Activated naive CD4-positive, alpha-beta T cell treated with anti-CD3 and anti-CD28 coated beads for 36 hours (primary cell): ENCODE data around the gene ADAM19. TPM values are rescaled to one million over a fixed set of nuclear protein-coding genes. Genes with fewer than 3 reads are reported as not detected.
A peak's percentile ranks its signal among the peaks of the same experiment; 100 is the strongest.
"Not testable (repeated sequence)": the region's sequence is repeated elsewhere in the genome, so short reads cannot be mapped to it uniquely, and the experiment has no call there.

ENCODE experiments used
- CTCF ChIA-PET: fragments of 350-600 bp; sonication (Branson Sonifier 250); formaldehyde crosslinking; loops from one replicate; lab custom pipeline; 2021; ENCODE audit warnings: antibody characterized with exemption; lab: Charles Lee
- DNase-seq: peaks from one replicate; pipeline ENCODE4 v3.0.0-alpha.2; 2020
- H3K27ac Mint-ChIP-seq: one replicate; pipeline ENCODE4 v1.8.0; 2021; ENCODE audit warnings: mild to moderate bottlenecking, mixed read lengths
- H3K27me3 Mint-ChIP-seq: one replicate; pipeline ENCODE4 v1.8.0; 2021; ENCODE audit warnings: low read depth, mixed read lengths
- H3K36me3 Mint-ChIP-seq: one replicate; pipeline ENCODE4 v1.8.0; 2021; ENCODE audit warnings: low read depth, mixed read lengths
- H3K4me1 Mint-ChIP-seq: one replicate; pipeline ENCODE4 v1.8.0; 2021; ENCODE audit warnings: low read depth, mixed read lengths
- H3K4me3 Mint-ChIP-seq: one replicate; pipeline ENCODE4 v1.8.0; 2021; ENCODE audit warnings: mild to moderate bottlenecking, moderate library complexity, mixed read lengths
- H3K9me3 Mint-ChIP-seq: one replicate; pipeline ENCODE4 v1.8.0; 2021; ENCODE audit warnings: mixed read lengths
- intact Hi-C: fragments of 100-400 bp; cut with micrococcal nuclease; formaldehyde crosslinking; loops from one replicate; pipeline ENCODE4 v1.15.1; 2023
- total RNA-seq, 2 experiments: library from RNA; stranded (reverse); gene quantifications; one replicate each; pipeline ENCODE4 v1.2.3, GENCODE V29; 2021

ADAM19 gene
- total RNA-seq, 2 experiments from 2014 or later = 37.3 to 39.3 TPM

GRCh38 chr5:157446412-157446935 lies 129.1 kb downstream of the ADAM19 start:
- H3K9me3 Mint-ChIP-seq = no peaks in the 10 kb centered on the region
- no peak overlapping the region for H3K4me3 Mint-ChIP-seq
- intact Hi-C loops = no loop called here
- no peak for DNase-seq
- CTCF ChIA-PET = interaction anchor here (1.8 kb wide), 1 partner anchor 15 kb away, joined by 6 read pairs; no protein-coding TSS in a partner anchor
- no peak overlapping the region for H3K27ac Mint-ChIP-seq
- H3K36me3 Mint-ChIP-seq = no peaks in the 10 kb centered on the region
- no peaks in the 10 kb centered on the region for H3K4me1 Mint-ChIP-seq
- peaks cover 3% of the 10 kb centered on the region for H3K27me3 Mint-ChIP-seq

GRCh38 chr5:157445745-157446411 lies 129.7 kb downstream of the ADAM19 start:
- CTCF ChIA-PET = no interaction called here
- Mint-ChIP-seq H3K36me3 (no peaks in the 10 kb centered on the region), H3K27me3 (peaks cover 3% of the 10 kb centered on the region), H3K9me3 (no peaks in the 10 kb centered on the region), H3K27ac (no peak overlapping the region), H3K4me3 (no peak overlapping the region), H3K4me1 (no peaks in the 10 kb centered on the region)
- intact Hi-C loops = no loop called here
- no peak for DNase-seq

- Mint-ChIP-seq H3K27me3 (peaks cover 3% of the 10 kb centered on the region), H3K27ac (no peak overlapping the region), H3K4me1 (no peaks in the 10 kb centered on the region), H3K4me3 (no peak overlapping the region), H3K36me3 (no peaks in the 10 kb centered on the region), H3K9me3 (no peaks in the 10 kb centered on the region)
- CTCF ChIA-PET = interaction anchor here (0.6 to 1.5 kb wide), 5 partner anchors 13 to 111 kb away, joined by 3 to 4 read pairs (median 3); no protein-coding TSS in a partner anchor
- no peak for DNase-seq
- intact Hi-C loops = no loop called here
These were observed 131.4 kb downstream of the ADAM19 start for GRCh38 chr5:157444224-157444623.

- no peaks in the 10 kb centered on the region for H3K4me1 Mint-ChIP-seq
These were observed 132.5 kb downstream of the ADAM19 start for GRCh38 chr5:157443041-157443549.

GRCh38 chr5:157434096-157434495 lies 141.5 kb downstream of the ADAM19 start:
- CTCF ChIA-PET = interaction anchor here (0.6 to 5.3 kb wide), 10 partner anchors 26 to 310 kb away, joined by 3 to 76 read pairs (median 6); partner anchors contain the start of genes LSM11 and NIPAL4
- peaks cover 9% of the 10 kb centered on the region for H3K27me3 Mint-ChIP-seq
- peaks cover 3% of the 10 kb centered on the region for H3K4me1 Mint-ChIP-seq
- intact Hi-C loops = loop anchor here (5.0 kb wide), 1 partner anchor 218 kb away; the partner anchor contains the start of gene SOX30
- H3K27ac Mint-ChIP-seq = no peak overlapping the region
- H3K36me3 Mint-ChIP-seq = no peaks in the 10 kb centered on the region
- H3K4me3 Mint-ChIP-seq = no peak overlapping the region
- H3K9me3 Mint-ChIP-seq = no peaks in the 10 kb centered on the region
- no peak for DNase-seq

More at GRCh38 chr5:157443041-157443549, 132.5 kb downstream of the ADAM19 start:
- intact Hi-C loops = no loop called here
- Mint-ChIP-seq H3K27me3 (peaks cover 3% of the 10 kb centered on the region), H3K4me3 (no peak overlapping the region), H3K9me3 (no peaks in the 10 kb centered on the region), H3K36me3 (no peaks in the 10 kb centered on the region), H3K27ac (no peak overlapping the region)
- no peak for DNase-seq
- CTCF ChIA-PET = interaction anchor here (0.8 kb wide), 1 partner anchor 33 kb away, joined by 3 read pairs; no protein-coding TSS in a partner anchor

GRCh38 chr5:157431544-157432200 lies 143.9 kb downstream of the ADAM19 start:
- H3K4me3 Mint-ChIP-seq = no peak overlapping the region
- peak; percentile 41 for DNase-seq
- peaks cover 9% of the 10 kb centered on the region for H3K27me3 Mint-ChIP-seq
- H3K4me1 Mint-ChIP-seq = peaks cover 3% of the 10 kb centered on the region
- no peak overlapping the region for H3K27ac Mint-ChIP-seq
- H3K36me3 Mint-ChIP-seq = no peaks in the 10 kb centered on the region
- no peaks in the 10 kb centered on the region for H3K9me3 Mint-ChIP-seq
- intact Hi-C loops = loop anchor here (1.0 to 5.0 kb wide), 7 partner anchors 40 to 312 kb away; partner anchors contain the start of genes LSM11 and SOX30
- CTCF ChIA-PET = interaction anchor here (0.6 to 5.3 kb wide), 30 partner anchors 9 to 534 kb away, joined by 3 to 76 read pairs (median 6); partner anchors contain the start of genes LSM11 and NIPAL4

- intact Hi-C loops = loop anchor here (2.0 to 5.0 kb wide), 2 partner anchors 222 to 239 kb away; partner anchors contain the start of gene SOX30
- CTCF ChIA-PET = interaction anchor here (5.3 kb wide), 1 partner anchor 314 kb away, joined by 27 read pairs; the partner anchor contains the start of gene LSM11
- not testable (repeated sequence) for H3K27me3 Mint-ChIP-seq, H3K4me1 Mint-ChIP-seq, DNase-seq, H3K27ac Mint-ChIP-seq, H3K36me3 Mint-ChIP-seq, H3K9me3 Mint-ChIP-seq, H3K4me3 Mint-ChIP-seq
These were observed 145.7 kb downstream of the ADAM19 start for GRCh38 chr5:157429920-157430319.

Other genes starting within 250 kb of the ADAM19 start
- 10 to 100 TPM; 10.1 TPM for gene NIPAL4, start 115.6 kb downstream of the ADAM19 start, total RNA-seq
- gene SOX30, start 76.7 kb upstream of the ADAM19 start, total RNA-seq = under 1 TPM; 0.36 to 0.57 TPM
- gene C5orf52, start 95.8 kb upstream of the ADAM19 start, total RNA-seq = not detected
- gene THG1L, start 155.6 kb upstream of the ADAM19 start, total RNA-seq = 10 to 100 TPM; 28.1 to 30.2 TPM
- 1 to 10 TPM; 8.2 to 8.8 TPM for gene LSM11, start 167.9 kb upstream of the ADAM19 start, total RNA-seq